COLO829 (cell line): ENCODE data around the gene TUBA4B.
"Not testable (repeated sequence)": the region's sequence is repeated elsewhere in the genome, so short reads cannot be mapped to it uniquely, and the experiment has no call there.

Experiments
- DNase-seq: peaks from one replicate; pipeline ENCODE4 v3.0.0; 2012; ENCODE audit warnings: low spot score

Gene TUBA4B

DNA sequence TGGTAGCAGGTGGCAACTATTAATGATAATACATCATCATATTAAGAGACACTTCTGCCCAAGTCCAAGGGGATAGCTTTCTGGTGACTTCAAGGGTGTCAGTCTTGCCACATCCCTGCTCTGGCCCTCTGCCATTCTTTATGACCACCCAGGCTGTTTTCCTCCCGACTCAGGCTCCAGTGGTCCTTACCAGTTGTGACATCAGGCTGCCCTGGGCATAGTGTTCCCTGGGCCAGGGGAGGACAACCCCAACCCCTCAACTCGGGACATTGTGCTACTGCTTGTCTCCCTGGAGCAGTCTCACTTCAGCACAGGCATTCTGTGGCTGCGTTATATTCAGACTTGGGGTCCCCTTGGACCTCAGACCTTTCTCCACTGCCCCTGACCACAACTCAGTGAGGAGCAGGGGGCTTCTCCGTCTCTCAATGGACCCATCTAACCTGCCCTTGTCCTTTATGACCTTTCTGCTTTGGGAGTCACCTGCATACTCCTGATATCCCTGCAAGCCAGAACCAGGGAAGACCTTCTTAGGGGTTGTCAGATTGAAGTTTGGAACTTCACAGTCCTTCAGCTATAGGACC, 39.0 kb downstream of the TUBA4B start:
- no peak for DNase-seq

DNA sequence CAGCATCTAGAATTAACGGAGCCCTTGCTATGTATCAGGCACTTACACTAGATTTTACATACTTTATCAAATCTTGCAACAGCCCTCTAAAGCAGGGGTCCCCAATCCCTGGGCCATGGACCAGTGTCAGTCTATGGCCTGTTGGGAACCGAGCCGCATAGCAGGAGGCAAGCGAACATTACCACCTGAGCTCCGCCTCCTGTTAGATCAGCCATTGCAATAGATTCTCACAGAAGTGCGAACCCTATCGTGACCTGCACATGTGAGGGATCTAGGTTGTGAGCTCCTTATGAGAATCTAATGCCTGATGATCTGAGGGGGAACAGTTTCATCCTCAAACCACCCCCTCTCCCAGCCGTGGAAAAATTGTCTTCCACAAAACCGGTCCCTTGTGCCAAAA, 39.6 kb downstream of the TUBA4B start:
- DNase-seq: no peak

DNA sequence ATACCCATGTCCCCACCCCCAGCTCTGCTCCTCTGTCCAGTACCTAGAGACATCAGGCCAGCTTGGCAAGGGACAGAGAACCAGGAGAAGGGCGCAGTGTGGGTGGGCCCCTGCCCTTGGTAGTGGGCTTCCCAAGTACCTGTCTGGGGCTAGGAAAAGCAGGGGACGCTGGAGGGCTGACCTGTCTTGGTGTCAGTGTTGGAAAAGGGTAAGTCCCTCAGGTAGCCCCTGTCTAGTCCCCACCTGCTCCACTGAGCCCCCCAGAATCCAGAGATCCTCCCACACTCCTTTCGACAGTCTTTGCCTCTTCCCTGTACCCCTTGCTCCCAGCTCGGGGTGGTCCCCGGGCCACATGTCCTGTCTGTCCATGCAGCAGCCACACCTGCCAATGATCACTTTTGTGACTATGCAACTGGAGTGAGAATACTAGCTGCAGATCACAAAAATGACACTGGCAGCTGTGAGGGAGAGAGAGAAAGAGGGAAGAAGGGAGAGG, 40.7 kb downstream of the TUBA4B start:
- no peak for DNase-seq

DNA sequence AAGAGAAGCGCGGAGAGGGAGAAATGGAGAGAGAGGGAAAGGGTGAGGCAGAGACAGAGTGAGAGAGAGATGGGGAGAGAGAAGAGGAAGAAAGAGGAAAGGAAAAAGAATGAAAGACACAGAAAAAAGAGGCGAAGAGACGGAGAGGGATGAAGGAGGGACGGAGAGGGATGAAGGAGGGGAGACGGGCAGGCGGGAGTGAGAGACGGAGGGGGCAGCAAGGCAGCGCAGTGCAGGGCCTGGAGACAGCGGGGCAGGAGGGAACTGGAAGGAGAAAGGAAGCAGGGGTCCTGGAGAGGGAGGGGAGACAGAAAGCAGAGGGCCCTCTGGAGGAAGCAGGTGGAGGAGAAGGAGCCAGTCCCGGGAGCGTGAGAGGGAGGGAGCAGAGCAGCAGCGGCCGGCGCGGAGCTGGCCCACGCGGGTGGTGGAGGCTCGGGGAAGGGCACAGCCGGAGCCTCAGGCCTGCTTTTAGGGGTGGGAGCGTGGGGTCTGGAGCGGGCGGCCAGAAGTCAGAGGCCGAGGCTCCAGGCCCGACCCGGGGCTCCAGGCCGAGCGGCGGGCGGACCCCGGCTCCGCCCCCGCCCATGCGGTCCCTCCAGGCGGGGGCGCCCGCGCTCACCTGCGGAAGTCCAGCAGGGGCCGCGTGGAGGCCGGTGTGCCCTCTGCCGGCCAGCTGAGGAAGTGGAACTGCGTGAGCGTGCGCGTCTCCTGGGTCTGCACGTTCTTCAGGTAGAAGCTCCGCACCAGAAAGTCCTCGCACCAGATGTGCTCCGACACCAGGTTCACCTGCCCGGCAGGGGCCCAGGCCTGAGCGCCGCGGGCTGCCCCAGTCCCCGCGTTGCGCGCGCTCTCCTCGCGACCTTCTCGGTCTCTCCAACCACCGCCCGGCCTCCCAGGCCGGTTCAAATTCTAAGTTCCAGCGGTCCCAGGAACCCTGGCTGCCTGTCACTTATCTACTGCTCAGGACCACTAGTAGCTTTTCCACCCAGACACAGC, 41.6 kb downstream of the TUBA4B start:
- DNase-seq: peak; percentile 82

DNA sequence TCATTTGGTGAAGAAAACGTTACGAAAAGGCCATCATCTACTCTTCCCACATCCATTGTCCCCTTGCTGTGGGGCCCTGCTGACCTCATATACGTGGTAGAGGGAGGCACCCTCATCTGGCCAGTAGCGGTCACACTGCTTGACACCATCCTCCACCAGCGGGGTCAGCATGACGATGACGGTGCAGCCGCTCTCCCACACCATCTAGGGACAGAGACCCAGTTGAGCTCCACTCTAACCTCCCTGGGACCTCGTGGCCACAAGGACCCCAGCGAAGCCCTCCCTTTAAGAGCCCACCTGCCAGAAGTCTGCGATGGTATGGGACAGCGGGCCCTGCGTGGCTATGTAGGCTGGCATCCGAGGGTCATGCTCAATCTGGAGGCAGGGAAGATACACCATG, 43.1 kb downstream of the TUBA4B start:
- no peak for DNase-seq

DNA sequence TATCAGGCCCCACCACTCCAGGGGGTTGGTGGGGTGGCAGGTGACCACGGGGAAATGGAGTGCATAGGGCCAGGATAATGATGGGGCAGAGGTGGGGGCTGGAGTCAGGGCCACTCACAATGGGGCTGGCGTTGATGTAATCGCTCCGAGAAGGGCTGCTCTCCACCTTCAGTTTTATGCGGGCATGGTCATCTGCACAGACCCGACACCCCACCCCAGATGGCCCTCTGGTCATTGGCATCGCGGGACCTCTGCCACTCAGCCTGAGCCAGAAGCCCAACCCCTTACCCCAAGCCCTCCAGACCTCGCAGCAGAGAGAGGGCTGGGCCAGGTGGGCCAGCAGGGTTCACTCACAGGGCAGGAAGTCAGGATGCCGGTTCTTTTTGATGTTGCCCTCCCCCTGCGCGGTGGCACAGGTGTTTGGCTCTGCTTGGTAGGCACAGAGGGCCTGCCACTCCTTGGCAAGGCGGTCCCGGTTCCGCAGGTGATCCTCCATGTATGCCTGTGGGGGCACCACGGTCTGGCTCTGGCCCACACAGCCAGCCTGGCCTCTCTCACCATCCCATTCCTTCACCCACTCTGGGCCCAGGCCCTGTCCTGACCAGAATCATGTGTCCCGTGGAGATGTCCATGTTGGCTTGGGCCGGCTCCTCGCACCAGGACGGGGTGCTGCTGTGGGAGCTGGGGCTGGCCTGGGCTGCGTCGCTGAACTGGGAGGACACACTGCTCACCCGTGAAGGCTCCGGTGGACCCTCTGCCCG, 43.8 kb downstream of the TUBA4B start:
- no peak for DNase-seq

DNA sequence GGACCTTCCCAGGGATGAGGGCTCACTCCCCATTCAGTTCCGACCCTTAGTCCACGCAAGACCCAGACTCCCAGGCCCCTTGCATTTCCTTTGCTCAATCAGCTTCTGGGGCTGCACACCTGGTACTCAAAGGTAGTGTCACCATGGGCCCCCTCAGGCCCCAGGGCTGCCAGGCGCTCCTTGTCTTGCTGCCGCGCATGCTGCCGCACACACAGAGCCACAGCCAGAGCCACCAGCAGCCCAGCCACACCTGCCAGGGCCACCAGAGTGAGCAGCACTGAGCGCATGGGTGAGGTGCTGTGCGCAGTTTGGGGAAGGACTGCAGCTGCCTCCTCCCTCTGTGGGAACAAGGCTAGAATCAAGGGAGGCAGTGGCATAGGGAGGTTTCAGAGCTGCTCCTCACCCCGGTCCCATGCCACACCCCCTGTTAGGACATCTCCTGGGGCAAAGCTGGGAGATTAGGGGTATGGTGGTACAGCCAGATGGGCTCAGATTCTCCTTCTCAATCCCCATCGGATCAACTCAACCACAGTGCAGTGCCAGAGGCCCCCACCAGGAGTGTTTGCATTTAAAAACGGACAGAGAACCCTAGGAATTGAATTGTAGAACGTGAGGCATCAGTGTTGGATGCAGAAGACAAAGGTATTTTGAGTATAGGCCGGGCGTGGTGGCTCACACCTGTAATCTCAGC, 44.9 kb downstream of the TUBA4B start:
- no peak for DNase-seq

DNA sequence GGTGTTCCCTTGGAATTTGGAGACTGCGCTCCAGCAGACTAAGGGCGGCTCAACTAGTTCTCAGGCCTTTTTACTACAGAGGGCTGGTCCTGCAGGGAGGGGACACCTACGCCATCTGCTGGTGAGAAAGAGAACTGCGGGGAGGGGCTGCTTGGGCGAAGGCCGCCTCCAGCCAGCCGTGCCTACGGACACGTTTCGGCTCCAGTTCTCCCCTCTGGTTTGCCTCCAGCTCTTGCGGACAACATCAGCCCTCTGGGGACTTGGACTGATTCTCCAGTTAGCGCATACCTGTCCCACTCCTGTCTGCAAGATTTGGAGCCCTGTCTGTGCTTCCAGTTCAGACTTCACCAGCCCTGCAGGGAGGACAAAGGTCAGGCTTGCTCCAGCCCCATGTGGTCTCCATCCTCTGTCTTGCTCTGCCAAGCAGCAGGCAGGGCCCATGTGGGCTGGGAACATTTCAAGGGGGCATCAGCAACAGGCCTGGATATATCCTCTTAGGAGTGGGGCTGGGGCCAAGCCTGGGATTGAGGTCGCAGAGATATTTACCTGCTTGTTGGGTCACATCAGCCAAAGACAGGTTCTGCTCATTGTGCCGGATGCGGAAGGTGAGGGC, 45.8 kb downstream of the TUBA4B start:
- peak; percentile 93 for DNase-seq

DNA sequence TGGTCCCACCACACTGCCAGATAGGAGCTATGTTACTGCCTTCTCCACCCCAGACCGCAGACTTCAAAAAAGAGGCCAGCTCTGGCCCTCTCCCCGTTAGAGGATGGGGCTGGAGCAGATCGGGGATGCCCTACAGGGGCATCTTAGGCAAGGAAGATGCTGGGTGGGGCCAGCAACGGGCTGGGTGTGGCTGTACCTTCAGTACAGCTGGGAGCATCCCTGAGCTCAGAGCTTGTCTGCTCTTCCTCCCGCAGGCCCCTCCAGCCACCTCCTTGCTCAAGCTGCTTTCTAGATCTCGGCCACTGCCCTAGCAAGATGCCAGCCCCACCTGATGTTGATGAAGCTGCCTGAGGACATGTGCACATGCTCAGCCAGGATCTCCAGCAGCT, 46.3 kb downstream of the TUBA4B start:
- DNase-seq: no peak

DNA sequence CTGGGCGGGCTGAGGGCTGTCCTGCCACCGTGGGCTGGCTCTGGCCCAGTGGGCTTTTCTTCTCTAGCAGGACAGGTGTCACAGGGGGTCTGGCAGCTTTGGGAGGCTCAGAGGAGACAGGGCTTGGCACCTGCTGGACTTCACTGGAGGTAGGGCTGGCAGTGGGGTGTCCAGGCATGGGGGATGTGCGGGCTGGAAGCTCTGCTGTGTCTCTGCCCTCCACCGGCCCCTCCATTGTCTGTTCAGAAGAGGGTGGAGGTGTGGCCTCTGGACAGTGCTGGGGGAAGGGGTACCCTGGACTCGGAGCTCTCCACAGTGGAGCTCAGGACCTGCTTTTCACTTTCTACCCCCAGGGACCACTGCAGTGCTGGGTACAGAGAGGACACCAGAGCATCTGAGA, 47.0 kb downstream of the TUBA4B start:
- no peak for DNase-seq

DNA sequence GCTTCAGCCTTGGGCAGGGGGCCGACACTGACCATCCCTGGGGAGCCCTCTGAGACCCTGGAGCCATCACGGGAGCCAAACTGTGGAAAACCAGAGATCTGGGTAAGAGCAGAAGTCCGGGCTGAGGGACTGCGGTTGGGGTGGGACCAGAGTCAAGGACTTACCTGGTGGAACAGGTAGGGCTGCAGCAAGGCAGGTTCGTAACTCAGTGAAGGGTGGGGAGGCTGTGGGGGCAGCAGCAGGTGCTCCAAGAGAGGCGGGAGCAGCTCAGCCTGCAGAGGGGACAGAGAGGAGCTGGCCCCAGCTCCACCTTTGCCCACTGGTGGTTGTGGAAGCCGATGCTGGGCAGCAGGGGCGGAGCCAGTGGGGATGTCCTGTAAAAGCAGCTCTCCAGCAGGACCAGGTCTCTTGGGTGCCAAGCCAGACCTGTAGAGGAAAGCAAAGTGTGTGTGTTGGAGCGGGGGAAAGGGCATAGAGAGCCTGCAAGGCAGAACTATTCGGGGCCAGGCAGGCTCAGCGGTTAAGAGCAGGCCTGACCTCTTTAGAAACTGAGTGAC, 49.4 kb downstream of the TUBA4B start:
- DNase-seq: no peak

DNA sequence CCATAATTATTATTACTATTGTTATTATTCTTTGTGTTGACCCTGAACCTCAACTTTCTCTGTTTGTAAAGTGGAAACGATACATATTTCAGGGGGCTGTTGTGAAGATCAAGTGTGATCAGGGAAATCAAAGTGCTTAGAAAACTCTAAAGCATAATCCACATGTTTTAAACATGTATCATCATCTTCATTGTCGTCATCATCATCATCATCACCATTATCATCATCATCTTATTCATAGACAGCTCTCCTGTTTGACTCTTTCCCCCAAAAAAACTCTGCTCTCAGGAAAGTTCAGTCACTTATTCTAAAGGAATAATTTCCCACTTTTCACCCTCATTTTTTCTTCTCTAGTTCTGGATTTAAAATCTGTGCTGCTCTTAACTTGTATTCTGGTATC, 51.2 kb downstream of the TUBA4B start:
- DNase-seq: no peak

DNA sequence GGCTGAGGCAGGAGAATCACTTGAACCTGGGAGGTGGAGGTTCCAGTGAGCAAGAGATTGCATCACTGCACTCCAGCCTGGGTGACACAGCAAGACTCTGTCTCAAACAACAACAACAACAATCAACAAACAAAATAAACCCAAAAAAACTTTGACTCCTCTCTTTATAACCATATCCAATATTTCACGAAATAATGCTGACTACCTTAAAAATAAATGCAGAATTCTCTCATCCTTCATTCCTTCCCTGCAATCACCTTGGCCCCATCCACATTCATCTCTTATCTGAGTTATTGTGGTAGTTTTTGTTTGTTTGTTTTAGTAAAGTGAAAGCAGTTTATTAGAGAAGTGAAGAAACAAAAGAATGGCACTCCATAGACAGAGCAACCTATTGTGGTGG, 53.0 kb downstream of the TUBA4B start:
- no peak for DNase-seq

DNA sequence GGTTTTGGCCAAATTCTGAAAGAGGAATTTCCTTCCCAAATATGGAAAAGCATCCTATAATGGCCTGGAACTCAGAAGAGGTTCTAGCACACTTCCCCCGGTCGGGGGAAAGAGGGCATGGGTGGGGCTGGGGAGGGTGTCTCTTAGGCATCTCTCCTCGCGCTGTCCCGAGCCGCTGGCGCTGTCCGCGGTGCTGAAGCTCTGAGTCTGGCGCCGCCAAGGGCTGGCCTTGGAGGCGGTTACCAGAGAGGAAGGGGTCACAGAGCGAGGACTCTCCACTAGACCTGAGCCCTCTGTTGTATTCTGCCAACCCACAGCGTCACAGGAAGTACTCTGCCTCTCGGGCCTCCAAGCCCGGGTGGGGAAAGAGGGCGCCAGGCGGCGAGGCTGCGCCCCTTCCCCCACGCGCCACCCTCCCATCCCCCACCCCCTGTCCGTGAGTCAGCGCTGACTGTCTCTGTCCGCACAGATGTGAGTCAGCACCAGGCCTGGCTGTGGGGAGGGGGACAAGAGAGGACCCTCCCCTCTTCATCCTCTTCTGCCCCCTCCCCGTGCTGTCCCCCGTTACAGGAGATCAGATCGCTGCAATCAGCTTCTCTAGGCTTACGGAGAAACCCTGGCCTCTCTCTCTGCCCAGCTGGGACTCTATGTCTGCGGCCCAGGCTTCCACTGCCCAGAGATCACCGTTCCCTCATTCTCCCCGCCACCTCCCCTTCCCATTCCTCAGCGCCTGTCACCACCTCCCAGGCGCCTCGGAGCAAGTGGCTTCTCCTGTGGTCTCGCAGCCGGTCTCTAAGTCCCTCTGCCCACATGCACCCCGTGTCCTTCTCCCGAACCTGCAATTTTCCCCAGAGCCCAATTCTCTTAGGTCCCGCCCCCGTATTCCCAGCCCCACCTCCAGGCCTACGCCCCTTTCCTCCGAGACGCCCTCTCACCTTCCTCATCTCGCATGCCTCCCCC, 55.4 kb downstream of the TUBA4B start:
- peak; percentile 61 for DNase-seq

DNA sequence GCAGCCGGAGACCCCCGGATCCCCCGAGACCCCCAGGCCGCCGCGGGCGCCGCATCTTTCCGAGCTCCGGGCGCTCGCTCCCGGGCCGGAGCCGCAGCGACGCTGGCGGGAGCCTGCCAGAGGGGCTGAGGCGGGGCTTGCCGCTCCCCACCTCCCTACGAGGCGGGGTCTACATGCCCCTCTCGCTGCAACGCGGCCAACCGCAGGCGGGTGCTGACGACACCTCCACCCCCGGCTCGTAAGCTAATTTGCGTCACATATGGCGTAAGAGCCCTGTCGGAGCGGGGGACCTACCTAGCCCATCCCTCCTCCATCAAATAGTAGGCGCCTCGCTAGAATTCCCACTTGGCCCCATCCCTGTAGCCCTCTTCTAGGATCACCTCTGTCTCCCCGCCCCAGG, 56.2 kb downstream of the TUBA4B start, which contains the start of gene PTPRN:
Gene PTPRN (minus strand): TSS at position 124 of the 400 bp plus-strand sequence. CDS start 69 bp downstream, at position 55.
- no peak for DNase-seq

DNA sequence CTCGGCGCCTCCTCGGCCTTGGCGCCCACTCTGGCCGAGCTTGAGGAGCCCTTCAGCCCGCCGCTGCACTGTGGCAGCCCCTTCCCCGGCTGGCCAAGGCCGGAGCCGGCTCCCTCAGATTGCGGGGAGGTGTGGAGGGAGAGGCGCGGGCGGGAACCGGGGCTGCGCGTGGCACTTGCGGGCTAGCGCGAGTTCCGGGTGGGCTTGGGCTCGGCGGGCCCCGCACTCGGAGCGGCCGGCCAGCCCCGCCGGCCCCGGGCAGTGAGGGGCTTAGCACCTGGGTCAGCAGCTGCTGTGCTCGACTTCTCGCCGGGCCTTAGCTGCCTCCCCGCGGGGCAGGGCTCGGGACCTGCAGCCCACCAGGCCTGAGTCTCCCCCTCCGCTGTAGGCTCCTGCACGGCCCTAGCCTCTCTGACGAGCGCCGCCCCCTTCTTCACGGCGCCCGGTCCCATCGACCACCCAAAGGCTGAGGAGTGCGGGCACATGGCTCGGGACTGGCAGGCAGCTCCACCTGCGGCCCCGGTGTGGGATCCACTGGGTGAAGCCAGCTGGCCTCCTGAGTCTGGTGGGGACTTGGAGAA, 59.7 kb downstream of the TUBA4B start:
- DNase-seq: not testable (repeated sequence)

DNA sequence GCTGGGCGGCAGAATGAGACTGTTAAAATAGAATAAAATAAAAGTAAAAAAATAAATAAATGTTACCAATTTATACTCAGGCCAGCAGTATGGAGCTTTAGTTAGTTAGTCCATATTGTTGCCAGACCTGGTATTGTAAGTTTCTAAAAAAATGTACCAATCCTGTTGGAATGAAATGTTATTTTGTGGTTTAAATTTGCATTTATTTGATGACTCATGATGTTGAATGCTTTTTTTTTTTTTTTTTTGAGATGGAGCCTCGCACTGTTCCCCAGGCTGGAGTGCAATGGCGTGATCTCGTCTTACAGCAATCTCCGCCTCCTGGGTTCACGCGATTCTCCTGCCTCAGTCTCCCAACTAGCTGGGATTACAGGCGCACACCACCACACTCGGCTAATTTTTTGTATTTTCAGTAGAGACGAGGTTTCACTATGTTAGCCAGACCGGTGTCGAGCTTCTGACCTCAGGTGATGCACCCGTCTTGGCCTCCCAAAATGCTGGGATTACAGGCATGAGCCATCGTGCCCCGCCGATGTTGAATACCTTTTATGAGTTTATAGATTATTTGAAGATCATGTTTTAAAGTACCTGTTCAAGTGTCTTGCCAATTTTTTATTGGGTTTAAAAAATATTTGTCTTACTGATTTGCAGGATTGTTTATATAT, 61.9 kb downstream of the TUBA4B start:
- no peak for DNase-seq
